Measurements from ENCODE around the gene CLIP4.

The CLIP4 gene

GRCh38 chr2:29134933-29135332 is 19.7 kb downstream of the CLIP4 start:
- H3K4me1 ChIP-seq (ENCODE audit: control insufficient read depth, insufficient read depth, low read depth, low read length), result no peaks in the 10 kb centered on the region
- H3K9me3 ChIP-seq (ENCODE audit: control insufficient read depth, low read length), result peaks cover 9% of the 10 kb centered on the region
- H2BK15ac ChIP-seq (ENCODE audit: low read depth, poor library complexity, severe bottlenecking), result no peak overlapping the region
- no peak overlapping the region for H3K14ac ChIP-seq (ENCODE audit: low read length in 2 of 2)
- no peak overlapping the region for H4K8ac ChIP-seq (ENCODE audit: low read length)
- no peak overlapping the region for H2BK120ac ChIP-seq (ENCODE audit: low read depth, low read length)
- no peak overlapping the region for H2AFZ ChIP-seq (ENCODE audit: low read depth, low read length)
- H3K4me2 ChIP-seq (ENCODE audit: low read length, poor library complexity, severe bottlenecking), result no peak overlapping the region
- H2BK5ac ChIP-seq (ENCODE audit: low read depth, low read length, poor library complexity, severe bottlenecking), result no peak overlapping the region
- no peak overlapping the region for H3K27ac ChIP-seq (ENCODE audit: low read length, poor library complexity, severe bottlenecking)
- DNase-seq, result no peak
- WGBS, result no CpG with 5 or more reads among the region's 1 CpG
- peaks cover 16% of the 10 kb centered on the region for H3K79me1 ChIP-seq (replicated peaks; ENCODE audit: low read length, poor library complexity, severe bottlenecking)
- no peaks in the 10 kb centered on the region for H3K27me3 ChIP-seq (ENCODE audit: control insufficient read depth in 1 of 2, insufficient read depth in 1 of 2, low read length in 2 of 2)
- no peak overlapping the region for H3K23ac ChIP-seq (ENCODE audit: low read length in 2 of 2)
- H3K4ac ChIP-seq (ENCODE audit: low read depth in 1 of 2, low read length in 2 of 2), result no peak overlapping the region
- H3K18ac ChIP-seq (ENCODE audit: low read depth in 1 of 2, low read length in 2 of 2), result no peak overlapping the region
- H3K36me3 ChIP-seq (ENCODE audit: control insufficient read depth in 1 of 2, insufficient read depth in 2 of 2, low read depth in 1 of 2, low read length in 2 of 2), result peaks cover 8 to 82% of the 10 kb centered on the region in 2 experiments
- H2BK12ac ChIP-seq (ENCODE audit: low read length in 2 of 2), result no peak overlapping the region
- H3K9ac ChIP-seq (ENCODE audit: low read length), result no peak overlapping the region
- H2AK5ac ChIP-seq (ENCODE audit: low read length, severe bottlenecking), result no peak overlapping the region
- no peak overlapping the region for H4K91ac ChIP-seq (ENCODE audit: low read length)
- H3K4me3 ChIP-seq (ENCODE audit: insufficient read depth in 1 of 2, low read depth in 1 of 2, low read length in 2 of 2), result no peak overlapping the region

DNA sequence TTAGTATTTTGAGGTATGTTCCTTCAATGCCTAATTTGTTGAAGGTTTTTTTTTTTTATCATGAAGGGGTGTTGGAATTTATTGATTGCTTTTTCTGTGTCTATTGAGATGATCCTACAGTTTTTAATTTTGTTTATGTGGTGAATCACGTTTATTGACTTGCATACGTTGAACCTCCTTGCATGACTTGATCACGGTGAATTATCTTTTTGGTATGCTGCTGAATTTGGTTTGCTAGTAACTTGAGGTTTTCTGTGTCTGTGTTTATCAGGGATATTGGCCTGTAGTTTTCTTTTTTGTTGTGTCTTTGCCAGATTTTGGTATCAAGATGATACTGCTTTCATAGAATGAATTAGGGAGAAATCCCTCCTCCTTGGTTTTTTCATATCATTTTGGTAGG is 23.9 kb downstream of the CLIP4 start:
- Histone ChIP-seq H3K18ac (ENCODE audit: low read depth in 1 of 2, low read length in 2 of 2) (no peak overlapping the region), H2BK120ac (ENCODE audit: low read depth, low read length) (no peak overlapping the region), H3K4me3 (ENCODE audit: insufficient read depth in 1 of 2, low read depth in 1 of 2, low read length in 2 of 2) (no peak overlapping the region), H2AFZ (ENCODE audit: low read depth, low read length) (no peak overlapping the region), H3K4me2 (ENCODE audit: low read length, poor library complexity, severe bottlenecking) (no peak overlapping the region), H2AK5ac (ENCODE audit: low read length, severe bottlenecking) (no peak overlapping the region), H2BK5ac (ENCODE audit: low read depth, low read length, poor library complexity, severe bottlenecking) (no peak overlapping the region), H3K23ac (ENCODE audit: low read length in 2 of 2) (no peak overlapping the region), H3K4me1 (ENCODE audit: control insufficient read depth, insufficient read depth, low read depth, low read length) (no peaks in the 10 kb centered on the region), H4K91ac (ENCODE audit: low read length) (no peak overlapping the region), H2BK15ac (ENCODE audit: low read depth, poor library complexity, severe bottlenecking) (no peak overlapping the region), H3K27me3 (ENCODE audit: control insufficient read depth in 1 of 2, insufficient read depth in 1 of 2, low read length in 2 of 2) (no peaks in the 10 kb centered on the region), H3K14ac (ENCODE audit: low read length in 2 of 2) (no peak overlapping the region), H3K36me3 (ENCODE audit: control insufficient read depth in 1 of 2, insufficient read depth in 2 of 2, low read depth in 1 of 2, low read length in 2 of 2) (peaks cover 10 to 79% of the 10 kb centered on the region in 2 experiments), H3K4ac (ENCODE audit: low read depth in 1 of 2, low read length in 2 of 2) (no peak overlapping the region), H3K9ac (ENCODE audit: low read length) (no peak overlapping the region), H3K27ac (ENCODE audit: low read length, poor library complexity, severe bottlenecking) (no peak overlapping the region), H4K8ac (ENCODE audit: low read length) (no peak overlapping the region), H2BK12ac (ENCODE audit: low read length in 2 of 2) (no peak overlapping the region), H3K79me1 (replicated peaks; ENCODE audit: low read length, poor library complexity, severe bottlenecking) (peaks cover 12% of the 10 kb centered on the region), H3K9me3 (ENCODE audit: control insufficient read depth, low read length) (peaks cover 9% of the 10 kb centered on the region)
- no peak for DNase-seq
- WGBS, result 75% methylated on average over 3 of the region's 3 CpGs

- Histone ChIP-seq H3K14ac (ENCODE audit: low read length in 2 of 2) (no peak overlapping the region), H3K4me3 (ENCODE audit: insufficient read depth in 1 of 2, low read depth in 1 of 2, low read length in 2 of 2) (no peak overlapping the region), H3K18ac (ENCODE audit: low read depth in 1 of 2, low read length in 2 of 2) (no peak overlapping the region), H3K9me3 (ENCODE audit: control insufficient read depth, low read length) (peaks cover 9% of the 10 kb centered on the region), H2AFZ (ENCODE audit: low read depth, low read length) (no peak overlapping the region), H3K4me1 (ENCODE audit: control insufficient read depth, insufficient read depth, low read depth, low read length) (no peaks in the 10 kb centered on the region), H3K9ac (ENCODE audit: low read length) (no peak overlapping the region), H4K8ac (ENCODE audit: low read length) (no peak overlapping the region), H4K91ac (ENCODE audit: low read length) (no peak overlapping the region), H2BK120ac (ENCODE audit: low read depth, low read length) (no peak overlapping the region), H3K79me1 (replicated peaks; ENCODE audit: low read length, poor library complexity, severe bottlenecking) (peaks cover 11% of the 10 kb centered on the region), H3K4me2 (ENCODE audit: low read length, poor library complexity, severe bottlenecking) (no peak overlapping the region), H3K27ac (ENCODE audit: low read length, poor library complexity, severe bottlenecking) (no peak overlapping the region), H2AK5ac (ENCODE audit: low read length, severe bottlenecking) (no peak overlapping the region), H2BK15ac (ENCODE audit: low read depth, poor library complexity, severe bottlenecking) (no peak overlapping the region), H2BK12ac (ENCODE audit: low read length in 2 of 2) (no peak overlapping the region), H3K23ac (ENCODE audit: low read length in 2 of 2) (no peak overlapping the region), H3K4ac (ENCODE audit: low read depth in 1 of 2, low read length in 2 of 2) (no peak overlapping the region), H3K36me3 (ENCODE audit: control insufficient read depth in 1 of 2, insufficient read depth in 2 of 2, low read depth in 1 of 2, low read length in 2 of 2) (peaks cover 11 to 79% of the 10 kb centered on the region in 2 experiments), H3K27me3 (ENCODE audit: control insufficient read depth in 1 of 2, insufficient read depth in 1 of 2, low read length in 2 of 2) (no peaks in the 10 kb centered on the region), H2BK5ac (ENCODE audit: low read depth, low read length, poor library complexity, severe bottlenecking) (no peak overlapping the region)
- DNase-seq, result no peak
- WGBS, result no CpG with 5 or more reads among the region's 1 CpG
These were observed 24.5 kb downstream of the CLIP4 start for GRCh38 chr2:29139731-29140130.

DNA sequence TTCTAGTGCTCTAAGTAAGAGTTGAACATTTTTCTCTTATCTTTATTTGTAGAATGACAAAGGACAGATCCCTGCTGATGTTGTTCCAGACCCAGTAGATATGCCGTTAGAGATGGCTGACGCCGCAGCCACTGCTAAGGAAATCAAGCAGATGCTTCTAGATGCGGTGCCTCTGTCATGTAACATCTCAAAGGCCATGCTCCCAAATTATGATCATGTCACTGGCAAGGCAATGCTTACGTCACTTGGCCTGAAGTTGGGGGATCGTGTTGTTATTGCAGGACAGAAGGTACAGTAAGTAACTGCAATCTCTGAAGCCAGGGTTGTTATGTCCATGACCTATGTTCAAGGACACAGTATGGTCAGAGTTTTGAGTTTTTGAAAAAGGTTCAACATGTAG is 28.4 kb downstream of the CLIP4 start:
- peak; percentile 48 for DNase-seq
- Histone ChIP-seq H3K9me3 (ENCODE audit: control insufficient read depth, low read length) (peaks cover under 1% of the 10 kb centered on the region), H2BK120ac (ENCODE audit: low read depth, low read length) (no peak overlapping the region), H2AFZ (ENCODE audit: low read depth, low read length) (no peak overlapping the region), H3K14ac (ENCODE audit: low read length in 2 of 2) (no peak overlapping the region), H2BK15ac (ENCODE audit: low read depth, poor library complexity, severe bottlenecking) (no peak overlapping the region), H3K4ac (ENCODE audit: low read depth in 1 of 2, low read length in 2 of 2) (no peak overlapping the region), H4K91ac (ENCODE audit: low read length) (no peak overlapping the region), H3K79me1 (replicated peaks; ENCODE audit: low read length, poor library complexity, severe bottlenecking) (peaks cover 11% of the 10 kb centered on the region), H3K4me3 (ENCODE audit: insufficient read depth in 1 of 2, low read depth in 1 of 2, low read length in 2 of 2) (no peak overlapping the region), H3K9ac (ENCODE audit: low read length) (no peak overlapping the region), H3K18ac (ENCODE audit: low read depth in 1 of 2, low read length in 2 of 2) (no peak overlapping the region), H2BK12ac (ENCODE audit: low read length in 2 of 2) (no peak overlapping the region), H3K4me2 (ENCODE audit: low read length, poor library complexity, severe bottlenecking) (no peak overlapping the region), H3K4me1 (ENCODE audit: control insufficient read depth, insufficient read depth, low read depth, low read length) (peaks cover 2% of the 10 kb centered on the region), H3K36me3 (ENCODE audit: control insufficient read depth in 1 of 2, insufficient read depth in 2 of 2, low read depth in 1 of 2, low read length in 2 of 2) (peaks cover 15 to 73% of the 10 kb centered on the region in 2 experiments), H4K8ac (ENCODE audit: low read length) (no peak overlapping the region), H2BK5ac (ENCODE audit: low read depth, low read length, poor library complexity, severe bottlenecking) (no peak overlapping the region), H3K23ac (ENCODE audit: low read length in 2 of 2) (no peak overlapping the region), H3K27me3 (ENCODE audit: control insufficient read depth in 1 of 2, insufficient read depth in 1 of 2, low read length in 2 of 2) (no peaks in the 10 kb centered on the region), H3K27ac (ENCODE audit: low read length, poor library complexity, severe bottlenecking) (no peak overlapping the region), H2AK5ac (ENCODE audit: low read length, severe bottlenecking) (no peak overlapping the region)
- 69% methylated on average over 6 of the region's 6 CpGs for WGBS
